Measurements from ENCODE around the gene CAMK1G. TPM values are rescaled to one million over a fixed set of nuclear protein-coding genes. Genes with fewer than 3 reads are reported as not detected.

Gene CAMK1G
- total and polyA plus RNA-seq, 9 of the 15 experiments (the other 6 are each of a cell fraction or from before 2014, with no cell fraction given) = not detected

GRCh38 chr1:209642816-209643215, 59.3 kb downstream of the CAMK1G start (continued):
- TF ChIP-seq HINFP (tag; conservative IDR thresholded peaks at IDR 0.05; ENCODE audit: low read depth) = no peak

- H3K27ac ChIP-seq (ENCODE audit: extremely low read depth, low read depth, low read length) = no peak overlapping the region
- DNase-seq (ENCODE audit: extremely low read depth in 1 of 4, low spot score in 3 of 4) (no peak), ATAC-seq (no peak), FAIRE-seq (no peak)
- no peaks in the 10 kb centered on the region for H3K27me3 ChIP-seq (ENCODE audit: control insufficient read depth in 2 of 2, insufficient read depth in 2 of 2, low read length in 2 of 2)
- H4K20me1 ChIP-seq (replicated peaks; ENCODE audit: control insufficient read depth, insufficient read depth, low read length) = no peaks in the 10 kb centered on the region
- H3K4me1 ChIP-seq (replicated peaks in 1 of 2; ENCODE audit: control insufficient read depth in 2 of 2, insufficient read depth in 2 of 2, low read length in 2 of 2) = peaks cover 37 to 66% of the 10 kb centered on the region in 2 experiments
- WGBS (ENCODE audit: insufficient coverage, low coverage, missing lambda C conversion rate) = 40% methylated on average over 2 of the region's 2 CpGs
- ChIA-PET CTCF (ENCODE audit: low intra/inter-chr PET ratio) (interaction anchor here (0.6 to 1.7 kb wide), 3 partner anchors 49 to 381 kb away, joined by 3 to 29 read pairs (median 3); no protein-coding TSS in a partner anchor), POLR2A (interaction anchor here (0.7 to 2.7 kb wide), 5 partner anchors 8 to 1491 kb away, joined by 3 to 15 read pairs (median 3); partner anchors contain the start of gene LAMB3)
- peak overlapping the region; percentile 10; the same call in 1 of the 2 replicates for H3K4me2 ChIP-seq (ENCODE audit: insufficient read depth, low read length)
- H2AFZ ChIP-seq (ENCODE audit: low read depth, low read length) = peak overlapping the region; percentile 77
- no TSS peak for BruUV-seq (replicated peaks)
- no peaks in the 10 kb centered on the region for H3K9me1 ChIP-seq (ENCODE audit: control insufficient read depth, insufficient read depth, low read length)
- no peaks in the 10 kb centered on the region for H3K36me3 ChIP-seq (ENCODE audit: control insufficient read depth, insufficient read depth, low read length)
- in situ Hi-C loops (cut with MboI) (no loop called here), intact Hi-C loops (cut with micrococcal nuclease) (loop anchor here (1.0 kb wide), 1 partner anchor 50 kb away; no protein-coding TSS in a partner anchor)
- peak overlapping the region in 1 of 2 experiments; percentile 32; a peak in 1 of 4 replicates for H3K9ac ChIP-seq (ENCODE audit: insufficient read depth in 1 of 2, low read depth in 2 of 2, low read length in 2 of 2)
- H3K9me3 ChIP-seq (replicated peaks; ENCODE audit: control insufficient read depth, insufficient read depth, low read depth, low read length) = no peaks in the 10 kb centered on the region
- no peak overlapping the region for H3K4me3 ChIP-seq
- H3K79me2 ChIP-seq (ENCODE audit: control insufficient read depth, insufficient read depth, low read length) = no peaks in the 10 kb centered on the region
- TF ChIP-seq ZFP1 (CRISPR knock-in tag; IDR thresholded peaks at IDR 0.05) (no peak), ZNF384 (IDR thresholded peaks at IDR 0.05; ENCODE audit: low read depth, low read length) (peak; percentile 82), NFIC (IDR thresholded peaks at IDR 0.05) (peak; percentile 43; the same call in 1 of the 2 replicates), SRF (CRISPR knock-in tag; IDR thresholded peaks at IDR 0.05) (no peak), CTCF (IDR thresholded peaks at IDR 0.05 in 2 of 3, conservative IDR thresholded peaks at IDR 0.05 in 1 of 3; ENCODE audit: insufficient read depth in 2 of 3, low read depth in 1 of 3, low read length in 3 of 3) (peak in 1 of 3 experiments; percentile 43; a peak in 2 of 6 replicates), RAD21 (CRISPR knock-in tag; conservative IDR thresholded peaks at IDR 0.05 in 1 of 2, IDR thresholded peaks at IDR 0.05 in 1 of 2) (peak; percentile 16 to 42; a peak in 3 of 4 replicates)
These were observed 59.9 kb downstream of the CAMK1G start for GRCh38 chr1:209643285-209644020.
